GM23338 (cell line): ENCODE measurements around the gene OLAH. TPM values are rescaled to one million over a fixed set of nuclear protein-coding genes. Genes with fewer than 3 reads are reported as not detected.

Source experiments
- ATAC-seq: fragments of 200-7000 bp; cut with Tn5 transposase; 3 replicates; pipeline ENCODE4 v1.9.1; 2020
- DNase-seq: peaks from one replicate; pipeline ENCODE4 v3.0.0-alpha.2; 2015; ENCODE audit warnings: low spot score
- H2AFZ ChIP-seq: fragments of 200-600 bp; sonication (generic); 2 replicates; pipeline ENCODE4 v1.8.0; 2016; ENCODE audit warnings: antibody characterized with exemption, mild to moderate bottlenecking, moderate library complexity
- H3F3A ChIP-seq: fragments of 200-600 bp; sonication (generic); replicated peaks from 2 replicates; pipeline ENCODE4 v1.8.0; 2017; ENCODE audit warnings: antibody characterized with exemption, mixed run types, low read depth
- H3K27ac ChIP-seq: fragments of 200-600 bp; sonication (generic); 2 replicates; pipeline ENCODE4 v1.6.1; 2016; ENCODE audit warnings: low read depth
- H3K27me3 ChIP-seq: fragments of 200-600 bp; sonication (generic); 2 replicates; pipeline ENCODE4 v1.8.0; 2016; ENCODE audit warnings: mild to moderate bottlenecking, mixed run types, moderate library complexity; ENCODE audit not compliant: insufficient read depth
- H3K36me3 ChIP-seq: fragments of 200-600 bp; sonication (generic); 2 replicates; pipeline ENCODE4 v1.8.0; 2016; ENCODE audit warnings: mild to moderate bottlenecking; ENCODE audit not compliant: insufficient read depth
- H3K4me1 ChIP-seq: fragments of 200-600 bp; sonication (generic); 2 replicates; pipeline ENCODE4 v1.8.0; 2016; ENCODE audit warnings: mild to moderate bottlenecking, moderate library complexity; ENCODE audit not compliant: insufficient read depth
- H3K4me2 ChIP-seq: fragments of 200-600 bp; sonication (generic); 2 replicates; pipeline ENCODE4 v1.7.1; 2017; ENCODE audit warnings: mixed run types
- H3K4me3 ChIP-seq: fragments of 200-600 bp; sonication (generic); 2 replicates; pipeline ENCODE4 v1.6.1; 2016; ENCODE audit warnings: mixed run types
- H3K79me2 ChIP-seq: fragments of 200-600 bp; sonication (generic); replicated peaks from 2 replicates; pipeline ENCODE4 v1.8.0; 2017; ENCODE audit warnings: mild to moderate bottlenecking; ENCODE audit not compliant: insufficient read depth
- H3K9me2 ChIP-seq: fragments of 200-600 bp; sonication (generic); 2 replicates; pipeline ENCODE4 v1.8.0; 2017; ENCODE audit not compliant: insufficient read depth
- H4K20me1 ChIP-seq: fragments of 200-600 bp; sonication (generic); replicated peaks from 2 replicates; pipeline ENCODE4 v1.8.0; 2017; ENCODE audit warnings: mild to moderate bottlenecking; ENCODE audit not compliant: insufficient read depth
- H3K27ac Mint-ChIP-seq: 2 replicates; pipeline ENCODE4 v1.8.0; 2020; ENCODE audit warnings: inconsistent platforms, mild to moderate bottlenecking, moderate library complexity, mixed read lengths
- H3K27me3 Mint-ChIP-seq: 3 replicates; pipeline ENCODE4 v1.8.0; 2022; ENCODE audit warnings: low read depth, mild to moderate bottlenecking, moderate library complexity, mixed read lengths, inconsistent platforms; ENCODE audit not compliant: insufficient read depth, poor library complexity
- H3K36me3 Mint-ChIP-seq: 3 replicates; pipeline ENCODE4 v1.8.0; 2021; ENCODE audit warnings: low read depth, mild to moderate bottlenecking, inconsistent platforms, moderate library complexity, mixed read lengths
- H3K4me1 Mint-ChIP-seq: 3 replicates; pipeline ENCODE4 v1.8.0; 2020; ENCODE audit warnings: mild to moderate bottlenecking, inconsistent platforms, mixed read lengths
- H3K4me3 Mint-ChIP-seq: 3 replicates; pipeline ENCODE4 v1.8.0; 2021; ENCODE audit warnings: moderate library complexity, mild to moderate bottlenecking, inconsistent platforms, mixed read lengths
- H3K9me3 Mint-ChIP-seq: 3 replicates; pipeline ENCODE4 v1.8.0; 2020; ENCODE audit warnings: moderate library complexity, mild to moderate bottlenecking, inconsistent platforms, mixed read lengths
- CREB1 ChIP-seq: fragments of 250-450 bp; sonication (Bioruptor Pico); IDR thresholded peaks from 2 replicates; pipeline ENCODE4 v1.5.0; 2020; ENCODE audit warnings: low read depth, mild to moderate bottlenecking, moderate library complexity
- EZH2 ChIP-seq: fragments of 200-600 bp; sonication (generic); IDR thresholded peaks from one replicate; pipeline ENCODE4 v1.8.0; 2017; ENCODE audit warnings: antibody characterized with exemption, mild to moderate bottlenecking, low read depth; ENCODE audit not compliant: unreplicated experiment
- EZH2phosphoT487 ChIP-seq: fragments of 200-600 bp; sonication (generic); IDR thresholded peaks from one replicate; pipeline ENCODE4 v1.8.1; 2018; ENCODE audit warnings: antibody characterized with exemption; ENCODE audit not compliant: unreplicated experiment
- JUNB ChIP-seq: IDR thresholded peaks from one replicate; pipeline ENCODE4 v1.6.1; 2016; ENCODE audit warnings: antibody characterized with exemption; ENCODE audit not compliant: unreplicated experiment
- NANOG ChIP-seq: IDR thresholded peaks from 2 replicates; pipeline ENCODE4 v1.6.1; 2016; ENCODE audit warnings: antibody characterized with exemption, borderline replicate concordance
- POLR2AphosphoS5 ChIP-seq: IDR thresholded peaks from 2 replicates; pipeline ENCODE4 v1.6.1; 2016; ENCODE audit warnings: antibody characterized with exemption, low read depth
- STAT1 ChIP-seq: IDR thresholded peaks from one replicate; pipeline ENCODE4 v1.6.1; 2016; ENCODE audit warnings: antibody characterized with exemption; ENCODE audit not compliant: unreplicated experiment
- ZNF114 ChIP-seq: fragments of 250-450 bp; sonication (Bioruptor Pico); IDR thresholded peaks from 2 replicates; pipeline ENCODE4 v1.5.0; 2020; ENCODE audit warnings: mild to moderate bottlenecking, moderate library complexity
- ZNF331 ChIP-seq: fragments of 250-450 bp; sonication (Bioruptor Pico); IDR thresholded peaks from 2 replicates; pipeline ENCODE4 v1.5.0; 2020; ENCODE audit warnings: low read depth, mild to moderate bottlenecking, moderate library complexity
- polyA plus RNA-seq: library from polyadenylated mRNA; unstranded; fragments of >200 nt; fragmentation: Nextera tagmentation; extraction: Ambion mirVana; gene quantifications from 2 replicates; pipeline ENCODE4 v1.2.1, GENCODE V29; 2016
- total RNA-seq: library from RNA; depleted of rRNA; stranded (reverse); fragments of >200 nt; shearing (Covaris generic); gene quantifications from 2 replicates; pipeline ENCODE4 v1.2.3, GENCODE V29; 2014
- TF ChIP-seq, protein P1 (sequence below): IDR thresholded peaks from 2 replicates; pipeline ENCODE4 v1.6.1; 2016; ENCODE audit warnings: antibody characterized with exemption
- TF ChIP-seq, protein P2 (sequence below): IDR thresholded peaks from one replicate; pipeline ENCODE4 v1.6.1; 2018; ENCODE audit warnings: antibody characterized with exemption; ENCODE audit not compliant: unreplicated experiment
- TF ChIP-seq, protein P3 (sequence below), 2 experiments: fragments of 200-600 bp in 1 of 2; sonication (generic) in 1 of 2; conservative IDR thresholded peaks; 2 replicates each; pipeline versions ENCODE4 v1.5.1 to v1.6.1; 2016 to 2017; ENCODE audit warnings: antibody characterized with exemption in 2 of 2, low read depth in 2 of 2, mild to moderate bottlenecking in 2 of 2, moderate library complexity in 1 of 2
- TF ChIP-seq, protein P4 (sequence below): fragments of 250-450 bp; sonication (Bioruptor Pico); IDR thresholded peaks from 2 replicates; pipeline ENCODE4 v1.5.0; 2020; ENCODE audit warnings: mild to moderate bottlenecking, moderate library complexity

OLAH gene
- total and polyA plus RNA-seq, 2 experiments from 2014 or later, result not detected

DNA sequence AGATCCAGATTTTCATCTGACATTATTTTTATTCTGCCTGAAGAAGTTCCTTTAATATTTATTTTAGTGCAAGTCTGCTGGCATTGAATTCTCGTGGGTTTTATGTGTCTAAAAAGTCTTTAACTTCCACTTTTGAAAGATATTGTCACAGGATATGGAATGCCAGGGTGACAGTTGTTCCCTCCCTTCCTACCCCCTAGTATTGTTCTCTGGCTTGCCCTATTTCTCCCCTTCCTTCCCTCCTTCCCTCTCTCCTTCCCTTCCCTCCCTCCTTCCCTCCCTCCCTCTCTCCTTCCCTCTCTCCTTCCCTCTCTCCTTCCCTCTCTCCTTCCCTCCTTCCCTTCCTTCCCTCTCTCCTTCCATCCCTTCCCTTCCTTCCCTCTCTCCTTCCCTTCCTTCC is 14.9 kb downstream of the OLAH start:
- H3F3A ChIP-seq, result no peaks in the 10 kb centered on the region
- Mint-ChIP-seq H3K27me3 (peaks cover 2% of the 10 kb centered on the region), H3K4me1 (no peaks in the 10 kb centered on the region), H3K36me3 (peaks cover 4% of the 10 kb centered on the region; the same call in 1 of the 3 replicates), H3K27ac (no peak overlapping the region), H3K9me3 (peaks cover 19% of the 10 kb centered on the region), H3K4me3 (no peak overlapping the region)
- no peaks in the 10 kb centered on the region for H4K20me1 ChIP-seq
- TF ChIP-seq POLR2AphosphoS5 (no peak), STAT1 (no peak), JUNB (no peak), NANOG (no peak), ZNF114 (CRISPR knock-in tag) (no peak), CREB1 (CRISPR knock-in tag) (no peak), ZNF331 (CRISPR knock-in tag) (no peak), EZH2phosphoT487 (no peak), EZH2 (no peak)
- TF ChIP-seq, protein P1, sequence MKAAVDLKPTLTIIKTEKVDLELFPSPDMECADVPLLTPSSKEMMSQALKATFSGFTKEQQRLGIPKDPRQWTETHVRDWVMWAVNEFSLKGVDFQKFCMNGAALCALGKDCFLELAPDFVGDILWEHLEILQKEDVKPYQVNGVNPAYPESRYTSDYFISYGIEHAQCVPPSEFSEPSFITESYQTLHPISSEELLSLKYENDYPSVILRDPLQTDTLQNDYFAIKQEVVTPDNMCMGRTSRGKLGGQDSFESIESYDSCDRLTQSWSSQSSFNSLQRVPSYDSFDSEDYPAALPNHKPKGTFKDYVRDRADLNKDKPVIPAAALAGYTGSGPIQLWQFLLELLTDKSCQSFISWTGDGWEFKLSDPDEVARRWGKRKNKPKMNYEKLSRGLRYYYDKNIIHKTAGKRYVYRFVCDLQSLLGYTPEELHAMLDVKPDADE, result no peak
- TF ChIP-seq, protein P2, sequence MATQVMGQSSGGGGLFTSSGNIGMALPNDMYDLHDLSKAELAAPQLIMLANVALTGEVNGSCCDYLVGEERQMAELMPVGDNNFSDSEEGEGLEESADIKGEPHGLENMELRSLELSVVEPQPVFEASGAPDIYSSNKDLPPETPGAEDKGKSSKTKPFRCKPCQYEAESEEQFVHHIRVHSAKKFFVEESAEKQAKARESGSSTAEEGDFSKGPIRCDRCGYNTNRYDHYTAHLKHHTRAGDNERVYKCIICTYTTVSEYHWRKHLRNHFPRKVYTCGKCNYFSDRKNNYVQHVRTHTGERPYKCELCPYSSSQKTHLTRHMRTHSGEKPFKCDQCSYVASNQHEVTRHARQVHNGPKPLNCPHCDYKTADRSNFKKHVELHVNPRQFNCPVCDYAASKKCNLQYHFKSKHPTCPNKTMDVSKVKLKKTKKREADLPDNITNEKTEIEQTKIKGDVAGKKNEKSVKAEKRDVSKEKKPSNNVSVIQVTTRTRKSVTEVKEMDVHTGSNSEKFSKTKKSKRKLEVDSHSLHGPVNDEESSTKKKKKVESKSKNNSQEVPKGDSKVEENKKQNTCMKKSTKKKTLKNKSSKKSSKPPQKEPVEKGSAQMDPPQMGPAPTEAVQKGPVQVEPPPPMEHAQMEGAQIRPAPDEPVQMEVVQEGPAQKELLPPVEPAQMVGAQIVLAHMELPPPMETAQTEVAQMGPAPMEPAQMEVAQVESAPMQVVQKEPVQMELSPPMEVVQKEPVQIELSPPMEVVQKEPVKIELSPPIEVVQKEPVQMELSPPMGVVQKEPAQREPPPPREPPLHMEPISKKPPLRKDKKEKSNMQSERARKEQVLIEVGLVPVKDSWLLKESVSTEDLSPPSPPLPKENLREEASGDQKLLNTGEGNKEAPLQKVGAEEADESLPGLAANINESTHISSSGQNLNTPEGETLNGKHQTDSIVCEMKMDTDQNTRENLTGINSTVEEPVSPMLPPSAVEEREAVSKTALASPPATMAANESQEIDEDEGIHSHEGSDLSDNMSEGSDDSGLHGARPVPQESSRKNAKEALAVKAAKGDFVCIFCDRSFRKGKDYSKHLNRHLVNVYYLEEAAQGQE, result no peak
- TF ChIP-seq, protein P3, sequence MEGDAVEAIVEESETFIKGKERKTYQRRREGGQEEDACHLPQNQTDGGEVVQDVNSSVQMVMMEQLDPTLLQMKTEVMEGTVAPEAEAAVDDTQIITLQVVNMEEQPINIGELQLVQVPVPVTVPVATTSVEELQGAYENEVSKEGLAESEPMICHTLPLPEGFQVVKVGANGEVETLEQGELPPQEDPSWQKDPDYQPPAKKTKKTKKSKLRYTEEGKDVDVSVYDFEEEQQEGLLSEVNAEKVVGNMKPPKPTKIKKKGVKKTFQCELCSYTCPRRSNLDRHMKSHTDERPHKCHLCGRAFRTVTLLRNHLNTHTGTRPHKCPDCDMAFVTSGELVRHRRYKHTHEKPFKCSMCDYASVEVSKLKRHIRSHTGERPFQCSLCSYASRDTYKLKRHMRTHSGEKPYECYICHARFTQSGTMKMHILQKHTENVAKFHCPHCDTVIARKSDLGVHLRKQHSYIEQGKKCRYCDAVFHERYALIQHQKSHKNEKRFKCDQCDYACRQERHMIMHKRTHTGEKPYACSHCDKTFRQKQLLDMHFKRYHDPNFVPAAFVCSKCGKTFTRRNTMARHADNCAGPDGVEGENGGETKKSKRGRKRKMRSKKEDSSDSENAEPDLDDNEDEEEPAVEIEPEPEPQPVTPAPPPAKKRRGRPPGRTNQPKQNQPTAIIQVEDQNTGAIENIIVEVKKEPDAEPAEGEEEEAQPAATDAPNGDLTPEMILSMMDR (conservative IDR thresholded peaks at IDR 0.05; ENCODE audit: low read depth in 2 of 2), result no peak
- TF ChIP-seq, protein P4, sequence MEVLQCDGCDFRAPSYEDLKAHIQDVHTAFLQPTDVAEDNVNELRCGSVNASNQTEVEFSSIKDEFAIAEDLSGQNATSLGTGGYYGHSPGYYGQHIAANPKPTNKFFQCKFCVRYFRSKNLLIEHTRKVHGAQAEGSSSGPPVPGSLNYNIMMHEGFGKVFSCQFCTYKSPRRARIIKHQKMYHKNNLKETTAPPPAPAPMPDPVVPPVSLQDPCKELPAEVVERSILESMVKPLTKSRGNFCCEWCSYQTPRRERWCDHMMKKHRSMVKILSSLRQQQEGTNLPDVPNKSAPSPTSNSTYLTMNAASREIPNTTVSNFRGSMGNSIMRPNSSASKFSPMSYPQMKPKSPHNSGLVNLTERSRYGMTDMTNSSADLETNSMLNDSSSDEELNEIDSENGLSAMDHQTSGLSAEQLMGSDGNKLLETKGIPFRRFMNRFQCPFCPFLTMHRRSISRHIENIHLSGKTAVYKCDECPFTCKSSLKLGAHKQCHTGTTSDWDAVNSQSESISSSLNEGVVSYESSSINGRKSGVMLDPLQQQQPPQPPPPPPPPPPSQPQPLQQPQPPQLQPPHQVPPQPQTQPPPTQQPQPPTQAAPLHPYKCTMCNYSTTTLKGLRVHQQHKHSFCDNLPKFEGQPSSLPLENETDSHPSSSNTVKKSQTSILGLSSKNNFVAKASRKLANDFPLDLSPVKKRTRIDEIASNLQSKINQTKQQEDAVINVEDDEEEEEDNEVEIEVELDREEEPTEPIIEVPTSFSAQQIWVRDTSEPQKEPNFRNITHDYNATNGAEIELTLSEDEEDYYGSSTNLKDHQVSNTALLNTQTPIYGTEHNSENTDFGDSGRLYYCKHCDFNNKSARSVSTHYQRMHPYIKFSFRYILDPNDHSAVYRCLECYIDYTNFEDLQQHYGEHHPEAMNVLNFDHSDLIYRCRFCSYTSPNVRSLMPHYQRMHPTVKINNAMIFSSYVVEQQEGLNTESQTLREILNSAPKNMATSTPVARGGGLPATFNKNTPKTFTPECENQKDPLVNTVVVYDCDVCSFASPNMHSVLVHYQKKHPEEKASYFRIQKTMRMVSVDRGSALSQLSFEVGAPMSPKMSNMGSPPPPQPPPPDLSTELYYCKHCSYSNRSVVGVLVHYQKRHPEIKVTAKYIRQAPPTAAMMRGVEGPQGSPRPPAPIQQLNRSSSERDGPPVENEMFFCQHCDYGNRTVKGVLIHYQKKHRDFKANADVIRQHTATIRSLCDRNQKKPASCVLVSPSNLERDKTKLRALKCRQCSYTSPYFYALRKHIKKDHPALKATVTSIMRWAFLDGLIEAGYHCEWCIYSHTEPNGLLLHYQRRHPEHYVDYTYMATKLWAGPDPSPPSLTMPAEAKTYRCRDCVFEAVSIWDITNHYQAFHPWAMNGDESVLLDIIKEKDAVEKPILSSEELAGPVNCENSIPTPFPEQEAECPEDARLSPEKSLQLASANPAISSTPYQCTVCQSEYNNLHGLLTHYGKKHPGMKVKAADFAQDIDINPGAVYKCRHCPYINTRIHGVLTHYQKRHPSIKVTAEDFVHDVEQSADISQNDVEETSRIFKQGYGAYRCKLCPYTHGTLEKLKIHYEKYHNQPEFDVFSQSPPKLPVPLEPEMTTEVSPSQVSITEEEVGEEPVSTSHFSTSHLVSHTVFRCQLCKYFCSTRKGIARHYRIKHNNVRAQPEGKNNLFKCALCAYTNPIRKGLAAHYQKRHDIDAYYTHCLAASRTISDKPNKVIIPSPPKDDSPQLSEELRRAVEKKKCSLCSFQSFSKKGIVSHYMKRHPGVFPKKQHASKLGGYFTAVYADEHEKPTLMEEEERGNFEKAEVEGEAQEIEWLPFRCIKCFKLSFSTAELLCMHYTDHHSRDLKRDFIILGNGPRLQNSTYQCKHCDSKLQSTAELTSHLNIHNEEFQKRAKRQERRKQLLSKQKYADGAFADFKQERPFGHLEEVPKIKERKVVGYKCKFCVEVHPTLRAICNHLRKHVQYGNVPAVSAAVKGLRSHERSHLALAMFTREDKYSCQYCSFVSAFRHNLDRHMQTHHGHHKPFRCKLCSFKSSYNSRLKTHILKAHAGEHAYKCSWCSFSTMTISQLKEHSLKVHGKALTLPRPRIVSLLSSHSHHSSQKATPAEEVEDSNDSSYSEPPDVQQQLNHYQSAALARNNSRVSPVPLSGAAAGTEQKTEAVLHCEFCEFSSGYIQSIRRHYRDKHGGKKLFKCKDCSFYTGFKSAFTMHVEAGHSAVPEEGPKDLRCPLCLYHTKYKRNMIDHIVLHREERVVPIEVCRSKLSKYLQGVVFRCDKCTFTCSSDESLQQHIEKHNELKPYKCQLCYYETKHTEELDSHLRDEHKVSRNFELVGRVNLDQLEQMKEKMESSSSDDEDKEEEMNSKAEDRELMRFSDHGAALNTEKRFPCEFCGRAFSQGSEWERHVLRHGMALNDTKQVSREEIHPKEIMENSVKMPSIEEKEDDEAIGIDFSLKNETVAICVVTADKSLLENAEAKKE (CRISPR knock-in tag), result no peak
- H3K4me3 ChIP-seq, result no peak overlapping the region
- no peaks in the 10 kb centered on the region for H3K9me2 ChIP-seq
- no peaks in the 10 kb centered on the region for H3K79me2 ChIP-seq
- H3K27ac ChIP-seq, result no peak overlapping the region
- H3K36me3 ChIP-seq, result no peaks in the 10 kb centered on the region
- no peak overlapping the region for H3K4me2 ChIP-seq
- no peaks in the 10 kb centered on the region for H3K27me3 ChIP-seq
- H2AFZ ChIP-seq, result no peak overlapping the region
- DNase-seq (no peak), ATAC-seq (no peak)
- no peaks in the 10 kb centered on the region for H3K4me1 ChIP-seq
